HG03460 (cell line): Measurements from ENCODE around the gene PTPRN2.

ENCODE experiments used
- ATAC-seq: cut with Tn5 transposase; IDR thresholded peaks from one replicate; pipeline ENCODE4 v1.9.1; 2021; ENCODE audit not compliant: unreplicated experiment

Gene PTPRN2

GRCh38 chr7:158246960-158247673, 340.5 kb downstream of the PTPRN2 start:
- no peak for ATAC-seq

- no peak for ATAC-seq
Observed at GRCh38 chr7:158246272-158246959, 341.2 kb downstream of the PTPRN2 start.

- ATAC-seq, result no peak
Observed at GRCh38 chr7:158245724-158246041, 341.9 kb downstream of the PTPRN2 start.

- ATAC-seq, result no peak
Observed at GRCh38 chr7:158244873-158245723, 342.5 kb downstream of the PTPRN2 start.

- no peak for ATAC-seq
Observed at GRCh38 chr7:158244430-158244829, 343.2 kb downstream of the PTPRN2 start.

- no peak for ATAC-seq
Observed at GRCh38 chr7:158241919-158242318, 345.7 kb downstream of the PTPRN2 start.

GRCh38 chr7:158240801-158241200, 346.8 kb downstream of the PTPRN2 start:
- no peak for ATAC-seq

GRCh38 chr7:158239290-158239981, 348.2 kb downstream of the PTPRN2 start:
- no peak for ATAC-seq

- ATAC-seq, result no peak
Observed at GRCh38 chr7:158238616-158239289, 348.9 kb downstream of the PTPRN2 start.

GRCh38 chr7:158237672-158238335, 349.8 kb downstream of the PTPRN2 start:
- no peak for ATAC-seq

- no peak for ATAC-seq
Observed at GRCh38 chr7:158236400-158236799, 351.2 kb downstream of the PTPRN2 start.

GRCh38 chr7:158235862-158236261, 351.8 kb downstream of the PTPRN2 start:
- no peak for ATAC-seq

GRCh38 chr7:158229945-158230344, 357.7 kb downstream of the PTPRN2 start:
- ATAC-seq, result no peak

GRCh38 chr7:158228986-158229385, 358.6 kb downstream of the PTPRN2 start:
- ATAC-seq, result no peak

GRCh38 chr7:158228131-158228530, 359.5 kb downstream of the PTPRN2 start:
- ATAC-seq, result no peak

- no peak for ATAC-seq
Observed at GRCh38 chr7:158227258-158227984, 360.2 kb downstream of the PTPRN2 start.

- no peak for ATAC-seq
Observed at GRCh38 chr7:158216198-158216597, 371.4 kb downstream of the PTPRN2 start.

GRCh38 chr7:158209435-158209834, 378.2 kb downstream of the PTPRN2 start:
- ATAC-seq, result no peak

GRCh38 chr7:158206341-158206740, 381.3 kb downstream of the PTPRN2 start:
- no peak for ATAC-seq
